Nucleus accumbens (tissue), 56 donors: ENCODE measurements around the gene ADH1A.
"Not testable (repeated sequence)": the region's sequence is repeated elsewhere in the genome, so short reads cannot be mapped to it uniquely, and the experiment has no call there.

Experiments
- DNase-seq, 56 donors: peaks; one replicate each; lab custom pipeline; 2025; lab: John Stamatoyannopoulos, UW

Gene ADH1A

DNA sequence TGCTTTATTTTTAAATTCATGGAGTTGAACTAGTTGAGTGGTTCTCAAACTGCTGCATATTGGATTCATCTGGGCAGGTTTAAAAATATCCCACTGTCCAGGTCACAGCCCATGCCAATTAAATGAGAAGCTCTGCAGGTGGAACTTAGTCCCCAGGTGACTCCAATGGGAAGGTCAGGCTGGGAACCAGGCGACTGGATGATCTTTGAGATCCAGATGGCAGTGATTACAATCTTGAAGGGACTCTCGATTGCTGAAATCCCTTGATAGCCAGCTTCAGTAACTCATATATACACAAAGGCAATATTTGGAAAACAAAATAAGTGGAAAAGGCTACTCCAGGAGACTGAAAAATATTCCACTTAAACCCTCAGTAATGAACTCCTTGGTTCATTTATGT lies 8.1 kb downstream of the ADH1A start:
- DNase-seq: no peak

DNA sequence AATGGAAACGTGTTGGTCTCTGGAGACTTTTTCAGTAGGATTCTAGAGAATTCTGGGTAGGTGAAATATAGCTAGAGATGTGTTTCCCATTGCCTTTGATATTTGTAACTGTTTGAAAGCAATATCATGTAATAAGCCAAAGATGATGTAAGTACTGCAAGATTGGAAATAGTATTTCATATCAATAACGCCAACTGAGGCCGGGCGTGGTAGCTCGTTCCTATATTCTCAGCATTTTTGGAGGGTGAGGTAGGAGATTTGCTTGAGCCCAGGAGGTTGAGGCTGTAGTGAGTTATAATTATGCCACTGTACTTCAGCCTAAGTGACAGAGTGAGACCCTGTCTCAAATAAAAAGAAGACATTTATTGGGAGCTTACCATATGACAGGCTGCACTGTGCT lies 9.5 kb downstream of the ADH1A start:
- DNase-seq: no peak

DNA sequence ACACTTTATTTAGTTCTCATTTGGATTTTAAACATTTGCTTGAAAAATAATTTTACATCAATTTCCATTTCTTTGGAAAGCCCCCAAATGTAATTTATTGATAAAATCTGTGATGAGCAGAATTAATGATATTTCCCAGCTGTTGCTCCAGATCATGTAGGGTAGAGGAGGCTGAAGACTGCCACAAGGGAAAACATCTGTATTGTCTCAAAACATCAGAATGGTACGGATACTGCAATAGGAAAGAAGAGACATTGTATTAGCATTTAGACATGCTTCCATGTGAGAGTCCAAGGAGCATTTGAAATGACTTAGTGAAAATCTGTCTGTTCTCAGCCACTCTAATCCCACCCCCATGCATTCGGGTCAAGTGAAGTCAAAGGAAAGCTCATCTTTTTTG lies 14.4 kb downstream of the ADH1A start:
- DNase-seq: no peak

GRCh38 chr4:99275885-99276284 lies 14.9 kb downstream of the ADH1A start:
- DNase-seq: no peak

GRCh38 chr4:99275050-99275449 lies 15.7 kb downstream of the ADH1A start:
- DNase-seq: no peak

GRCh38 chr4:99273704-99274103 lies 17.1 kb downstream of the ADH1A start:
- no peak for DNase-seq

DNA sequence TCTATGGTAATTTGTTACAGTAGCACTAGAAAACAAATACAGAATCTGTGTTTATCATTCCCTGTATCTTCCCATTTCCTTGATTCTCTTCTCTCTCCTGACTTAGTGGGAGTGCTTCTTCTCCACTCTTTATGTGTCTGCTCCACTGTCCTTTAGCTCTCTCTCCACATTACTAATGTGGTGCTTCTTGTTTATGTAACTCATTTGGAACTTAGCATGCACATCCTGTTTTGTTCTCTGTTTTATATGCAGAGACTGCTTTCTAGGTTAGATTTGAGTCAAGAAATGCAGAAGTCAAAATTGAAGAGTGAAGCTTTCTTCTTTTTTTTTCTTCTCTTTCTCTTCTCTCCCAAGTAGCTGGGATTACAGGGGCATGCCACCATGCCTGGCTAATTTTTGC lies 25.9 kb downstream of the ADH1A start:
- no peak for DNase-seq

- DNase-seq: no peak
These were observed 38.0 kb downstream of the ADH1A start for GRCh38 chr4:99252746-99253145.

DNA sequence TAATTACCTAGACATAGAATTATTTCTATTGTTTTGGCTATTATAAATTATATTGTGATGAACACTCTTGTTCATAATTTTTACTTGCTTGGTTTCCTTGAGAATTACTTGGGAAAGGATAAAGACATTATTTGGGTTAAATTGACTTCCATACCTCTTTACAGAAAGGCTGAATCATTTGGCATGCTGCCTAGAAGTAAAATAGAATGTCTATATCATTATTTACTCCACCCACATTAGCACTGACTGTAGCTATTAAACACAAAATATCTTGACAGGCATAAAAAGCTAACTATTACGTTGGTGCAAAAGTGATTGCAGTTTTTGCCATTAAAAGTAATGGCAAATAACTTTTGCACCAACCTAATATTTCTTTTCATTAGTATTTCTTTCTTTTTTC lies 42.1 kb downstream of the ADH1A start:
- DNase-seq: no peak

DNA sequence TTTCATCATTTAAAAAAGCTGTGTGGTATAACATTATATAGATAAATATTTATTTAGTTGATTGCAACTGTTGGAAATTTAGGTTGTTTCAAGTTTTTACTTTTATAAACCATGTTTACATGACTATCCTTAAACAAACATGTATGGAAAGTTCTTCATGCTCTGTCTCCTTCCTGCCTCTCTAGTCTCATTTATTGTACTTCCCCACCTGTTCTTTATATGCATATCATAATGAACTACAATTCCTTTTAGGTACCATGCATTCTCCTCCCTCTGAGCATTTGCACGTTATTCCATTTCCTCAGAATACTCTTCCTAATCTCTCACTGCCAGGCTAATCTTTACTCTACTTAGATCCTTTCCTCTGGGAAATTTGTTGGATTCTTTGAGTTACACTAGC lies 54.8 kb downstream of the ADH1A start:
- DNase-seq: no peak

DNA sequence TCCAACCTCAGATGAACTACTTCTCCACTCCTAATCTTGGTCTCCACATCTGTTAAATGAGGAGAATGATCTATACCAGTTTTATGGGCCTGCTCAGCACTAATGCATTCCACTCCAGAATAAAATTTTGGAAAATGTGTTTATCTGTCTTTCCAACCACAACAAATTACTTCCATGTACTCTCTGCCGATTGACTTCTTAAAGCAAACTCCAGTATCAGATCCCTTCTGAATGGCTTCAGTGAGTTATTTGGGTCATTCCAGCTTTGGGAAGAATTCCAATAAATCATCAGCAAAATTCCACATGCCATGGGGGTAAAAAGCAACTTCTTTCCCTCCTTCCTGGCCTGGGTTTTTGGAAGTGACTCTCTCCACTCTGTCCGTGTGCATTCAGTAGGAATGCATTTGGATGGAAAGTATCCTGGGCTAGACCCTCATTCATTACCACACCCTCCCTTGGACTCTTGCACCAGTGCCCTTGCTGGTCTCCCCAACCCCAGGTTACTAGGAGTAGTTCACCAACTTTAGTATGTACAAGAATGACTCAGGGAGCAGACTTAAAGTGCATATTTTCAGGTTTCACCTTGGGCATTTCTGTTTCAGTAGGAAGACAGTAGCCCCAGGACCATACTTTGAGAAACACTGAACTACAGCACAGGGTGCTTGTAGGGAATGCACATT lies 56.3 kb downstream of the ADH1A start:
- no peak for DNase-seq

DNA sequence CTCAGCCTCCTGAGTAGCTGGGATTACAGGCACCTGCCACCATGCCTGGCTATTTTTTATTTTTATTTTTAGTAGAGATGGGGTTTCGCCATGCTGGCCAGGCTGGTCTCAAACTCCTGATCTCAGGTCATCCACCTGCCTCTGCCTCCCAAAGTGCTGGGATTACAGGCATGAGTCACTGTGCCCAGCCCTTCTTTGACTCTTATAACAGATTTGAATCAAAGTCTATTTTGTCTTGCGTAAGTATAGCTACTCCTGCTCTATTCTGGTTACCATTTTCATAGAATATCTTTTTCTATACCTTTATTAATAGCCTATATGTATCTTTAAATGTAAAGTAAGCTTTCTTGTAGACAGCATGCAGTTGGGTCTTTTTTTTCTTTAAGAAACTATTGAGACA lies 57.4 kb downstream of the ADH1A start:
- not testable (repeated sequence) for DNase-seq

DNA sequence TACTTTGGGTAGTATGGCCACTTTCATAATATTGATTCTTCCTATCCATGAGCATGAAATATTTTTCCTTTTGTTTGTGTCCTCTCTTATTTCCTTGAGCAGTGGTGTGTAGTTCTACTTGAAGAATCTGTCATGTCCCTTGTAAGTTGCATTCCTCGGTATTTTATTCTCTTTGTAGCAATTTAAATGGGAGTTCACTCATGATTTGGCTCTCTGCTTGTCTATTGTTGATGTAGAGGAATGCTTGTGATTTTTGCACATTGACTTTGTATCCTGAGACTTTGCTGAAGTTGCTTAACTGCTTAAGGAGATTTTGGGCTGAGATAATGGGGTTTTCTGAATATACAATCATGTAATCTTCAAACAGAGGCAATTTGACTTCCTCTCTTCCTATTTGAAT lies 62.1 kb downstream of the ADH1A start:
- not testable (repeated sequence) for DNase-seq

DNA sequence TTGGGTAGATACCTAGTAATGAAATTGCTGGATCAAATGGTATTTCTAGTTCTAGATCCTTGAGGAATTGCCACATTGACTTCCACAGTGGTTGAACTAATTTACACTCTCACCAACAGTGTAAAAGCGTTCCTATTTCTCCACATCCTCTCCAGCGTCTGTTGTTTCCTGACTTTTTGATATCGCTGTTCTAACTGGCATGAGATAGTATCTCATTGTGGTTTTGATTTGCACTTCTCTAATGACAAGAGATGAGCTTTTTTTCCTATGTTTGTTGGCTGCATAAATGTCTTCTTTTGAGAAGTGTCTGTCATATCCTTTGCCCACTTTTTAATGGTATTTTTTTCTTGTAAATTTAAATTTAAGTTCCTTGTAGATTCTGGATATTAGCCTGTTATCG lies 63.1 kb downstream of the ADH1A start:
- DNase-seq: not testable (repeated sequence)
